ENCODE results near the gene KLC1.
A peak's percentile ranks its signal among the peaks of the same experiment; 100 is the strongest.

KLC1 gene

GRCh38 chr14:103656031-103656755, 27.2 kb downstream of the KLC1 start:
- peak in 1 of 10 donors; percentile 20 for DNase-seq
- intact Hi-C loops (cut with DNase I), result no loop called here

DNA sequence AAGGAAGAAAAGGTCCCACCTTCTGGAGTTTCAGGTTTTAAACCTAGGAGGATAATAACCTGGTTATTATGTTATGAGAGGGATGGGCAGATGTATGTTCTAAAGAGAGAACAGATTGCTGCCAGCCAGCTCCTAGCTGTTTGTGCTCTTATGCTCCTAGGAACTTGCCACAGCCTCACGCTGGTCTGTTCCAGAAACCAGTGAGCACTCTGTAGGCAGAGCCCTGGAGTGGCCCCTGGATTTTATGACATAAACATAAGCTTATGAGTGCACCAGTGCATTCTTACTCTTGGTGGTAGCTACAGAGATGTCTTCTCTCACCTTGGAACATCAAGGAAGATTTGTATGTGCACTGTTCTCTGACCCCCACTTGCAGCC, 27.7 kb downstream of the KLC1 start:
- DNase-seq, result peak in 1 of 10 donors; percentile 41
- intact Hi-C loops (cut with DNase I), result no loop called here

- intact Hi-C loops (cut with DNase I), result no loop called here
- peak in 7 of 10 donors; percentile 21 to 85 (median 30) for DNase-seq
These were observed 28.5 kb downstream of the KLC1 start for GRCh38 chr14:103657471-103657870.

- intact Hi-C loops (cut with DNase I), result no loop called here
These were observed 30.6 kb downstream of the KLC1 start for GRCh38 chr14:103659631-103660030.

GRCh38 chr14:103662029-103662428, 33.0 kb downstream of the KLC1 start:
- intact Hi-C loops (cut with DNase I), result no loop called here
- DNase-seq, result no peak

More at GRCh38 chr14:103659631-103660030, 30.6 kb downstream of the KLC1 start:
- no peak for DNase-seq

GRCh38 chr14:103662591-103662990, 33.6 kb downstream of the KLC1 start:
- DNase-seq, result no peak
- intact Hi-C loops (cut with DNase I), result no loop called here

GRCh38 chr14:103663506-103663905, 34.5 kb downstream of the KLC1 start:
- intact Hi-C loops (cut with DNase I), result no loop called here
- no peak for DNase-seq

DNA sequence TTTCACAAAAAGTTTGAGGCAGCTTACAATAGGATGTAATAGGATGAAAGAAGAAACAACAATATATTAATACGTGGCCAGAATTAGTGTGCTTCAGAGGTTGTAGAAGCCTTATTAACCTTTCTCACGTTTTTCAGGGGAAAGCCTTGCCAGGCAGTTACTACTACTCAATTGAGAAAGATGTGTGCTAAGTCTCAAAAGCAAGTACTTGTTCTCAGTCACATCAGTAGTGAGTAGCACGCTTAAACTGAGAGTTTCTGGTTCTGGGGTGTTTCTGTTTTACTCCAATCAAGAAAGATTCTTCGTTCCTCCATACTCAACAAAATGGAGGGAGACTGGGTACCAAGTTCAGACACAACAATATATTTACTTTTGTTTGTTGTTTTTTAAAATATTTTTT, 38.7 kb downstream of the KLC1 start:
- no peak for DNase-seq
- intact Hi-C loops (cut with DNase I), result no loop called here

DNA sequence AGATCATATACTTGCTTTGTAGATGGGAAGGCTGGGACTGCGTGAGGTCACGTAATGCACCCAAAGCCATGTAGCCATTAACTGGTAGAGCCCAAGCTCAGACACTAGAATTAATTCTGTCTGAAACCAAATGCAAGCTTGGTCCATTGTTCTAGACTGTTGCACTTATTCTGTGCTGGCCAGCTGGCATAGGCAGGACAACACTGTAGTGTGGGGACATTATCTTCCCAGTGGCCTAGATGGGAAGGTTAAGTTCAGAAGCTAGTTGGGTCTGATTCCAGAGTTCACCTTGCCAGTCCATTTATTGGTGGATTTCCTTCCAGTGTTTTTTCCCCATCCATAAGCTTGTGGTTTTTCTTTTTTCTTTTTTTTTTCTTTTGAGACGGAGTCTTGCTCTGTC, 39.1 kb downstream of the KLC1 start:
- intact Hi-C loops (cut with DNase I), result no loop called here
- DNase-seq, result no peak

DNA sequence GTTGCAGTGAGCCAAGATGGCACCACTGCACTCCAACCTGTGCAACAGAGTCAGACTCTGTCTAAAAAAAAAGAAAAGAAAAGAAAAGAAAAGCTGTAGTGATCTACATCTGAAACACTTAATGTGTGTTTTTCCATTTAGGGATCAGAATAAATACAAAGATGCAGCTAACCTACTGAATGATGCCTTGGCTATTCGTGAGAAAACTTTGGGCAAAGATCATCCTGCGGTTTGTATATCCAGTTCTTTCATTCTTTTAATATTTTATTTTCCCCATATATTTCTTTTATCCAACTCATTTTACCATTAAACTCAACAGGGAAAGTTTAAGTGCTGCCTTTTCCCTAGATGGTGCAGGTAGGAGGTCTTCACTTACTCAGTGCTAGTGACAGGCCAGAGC, 40.4 kb downstream of the KLC1 start:
- no peak for DNase-seq
- intact Hi-C loops (cut with DNase I), result no loop called here

DNA sequence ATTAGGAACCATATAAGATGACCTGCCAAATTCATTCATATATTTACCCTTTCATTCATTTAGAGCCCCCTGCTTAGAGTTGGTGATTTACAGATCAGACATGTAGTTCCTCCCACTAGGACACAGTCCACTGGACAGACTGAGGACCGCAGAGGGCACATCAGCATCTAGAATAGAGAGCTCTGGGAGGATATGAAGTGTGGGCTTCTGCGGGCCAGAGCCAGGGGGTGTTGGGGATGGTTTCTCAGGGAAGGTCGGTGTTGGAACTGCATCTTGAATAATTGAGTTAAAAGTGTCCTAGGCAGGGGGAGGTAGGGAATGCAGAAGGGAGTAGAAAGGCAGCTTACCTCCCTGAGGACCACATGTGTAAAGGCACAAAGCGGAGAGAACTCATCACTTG, 42.9 kb downstream of the KLC1 start:
- intact Hi-C loops (cut with DNase I), result no loop called here
- DNase-seq, result peak in 1 of 10 donors; percentile 2

- intact Hi-C loops (cut with DNase I), result no loop called here
- DNase-seq, result peak in 3 of 10 donors; percentile 26 to 72 (median 62)
These were observed 46.9 kb downstream of the KLC1 start for GRCh38 chr14:103675957-103676356.

- intact Hi-C loops (cut with DNase I), result no loop called here
- peak in 2 of 10 donors; percentile 13 to 48 for DNase-seq
These were observed 48.1 kb downstream of the KLC1 start for GRCh38 chr14:103676881-103677675.

GRCh38 chr14:103679351-103679750, 50.3 kb downstream of the KLC1 start:
- peak in 3 of 10 donors; percentile 69 to 91 (median 72) for DNase-seq
- intact Hi-C loops (cut with DNase I), result no loop called here

GRCh38 chr14:103680491-103681231, 51.6 kb downstream of the KLC1 start:
- DNase-seq, result peak in 3 of 10 donors; percentile 66 to 72 (median 68)
- intact Hi-C loops (cut with DNase I), result no loop called here

- DNase-seq, result peak in 3 of 10 donors; percentile 35 to 55 (median 47)
- intact Hi-C loops (cut with DNase I), result no loop called here
These were observed 54.1 kb downstream of the KLC1 start for GRCh38 chr14:103683139-103683538.

DNA sequence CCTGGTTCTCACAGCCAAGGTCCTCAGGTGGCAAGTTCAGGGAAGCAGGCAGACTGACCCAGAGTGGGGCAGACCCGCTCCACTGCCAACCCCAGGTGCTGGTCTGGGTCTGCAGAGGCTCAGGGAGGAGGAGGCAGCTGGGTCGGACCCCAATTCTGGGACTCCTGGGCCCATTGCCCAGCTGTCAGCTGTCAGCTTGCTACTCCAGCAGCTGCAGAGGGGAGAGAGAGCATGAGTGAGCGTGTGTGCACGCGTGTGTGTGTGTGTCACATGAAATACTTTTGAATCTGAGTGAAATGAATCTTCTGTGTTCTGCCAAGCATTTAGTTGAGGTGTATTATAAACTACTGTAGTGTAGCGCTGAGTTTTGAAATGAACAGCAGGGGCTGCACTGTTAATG, 55.5 kb downstream of the KLC1 start:
- intact Hi-C loops (cut with DNase I), result no loop called here
- peak in 3 of 10 donors; percentile 58 to 86 (median 82) for DNase-seq

DNA sequence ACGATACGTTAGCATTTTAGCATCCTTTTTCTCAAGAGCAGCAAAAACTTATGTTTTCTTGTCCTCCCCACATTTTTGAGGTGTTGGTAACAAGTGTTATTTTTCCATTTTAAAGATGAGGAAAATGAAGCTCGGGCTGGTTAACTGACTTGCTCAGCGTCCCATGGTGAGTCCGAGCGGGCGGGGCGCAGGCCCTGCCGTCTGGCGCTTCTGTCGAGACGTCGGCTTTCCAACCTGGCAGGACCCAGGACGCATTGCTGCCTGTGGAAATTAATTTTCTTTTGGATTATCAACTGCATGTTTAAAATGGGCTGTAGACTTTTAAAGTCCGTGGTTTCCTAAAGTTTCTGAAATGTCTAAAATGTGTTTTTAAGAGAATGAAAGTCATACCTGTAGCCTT, 55.9 kb downstream of the KLC1 start:
- intact Hi-C loops (cut with DNase I), result no loop called here
- peak in 3 of 10 donors; percentile 52 to 66 (median 59) for DNase-seq

DNA sequence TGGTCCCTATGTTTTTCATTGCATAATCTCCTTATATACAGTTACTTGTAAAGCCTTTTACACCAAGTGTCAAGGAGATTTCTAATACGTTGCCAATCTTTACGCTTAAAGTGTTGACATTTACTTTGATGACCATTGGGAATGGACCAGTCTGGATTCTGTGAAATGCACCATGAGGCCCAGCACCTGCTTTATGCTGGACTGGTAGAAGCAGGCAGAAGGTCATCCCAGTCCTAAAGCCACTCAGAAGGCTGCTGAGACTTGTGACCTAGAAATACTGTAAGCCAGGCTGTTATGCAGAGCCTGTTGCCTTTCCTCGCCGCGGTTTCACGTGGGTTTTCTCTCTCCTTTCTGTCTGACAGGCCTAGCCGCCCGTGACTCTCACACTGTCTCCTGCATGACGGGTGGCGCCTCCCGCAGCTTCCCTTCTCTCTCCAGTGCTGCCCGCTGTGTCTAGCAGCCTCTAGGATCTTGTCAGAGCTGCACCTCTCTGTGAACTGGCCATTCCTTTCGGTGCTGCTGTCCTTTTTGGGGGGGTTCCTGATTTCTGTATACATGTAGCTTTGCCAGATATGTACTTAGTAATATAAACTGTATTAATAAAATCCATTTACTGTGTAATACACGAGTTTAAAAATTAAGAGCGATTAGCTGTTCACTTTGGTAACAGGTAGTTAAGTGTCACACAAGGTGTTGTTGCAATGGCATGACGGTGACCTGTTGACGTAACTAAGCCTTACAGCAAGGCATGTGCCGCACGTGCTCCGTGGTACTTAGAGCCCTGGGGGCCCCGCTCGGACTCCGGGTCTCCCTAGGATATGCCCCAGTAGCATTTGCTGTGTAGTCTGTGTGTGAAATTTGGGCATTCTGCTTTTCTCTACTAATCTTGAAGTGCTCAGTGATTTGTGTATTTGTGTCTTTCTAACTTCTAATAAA, 56.5 kb downstream of the KLC1 start:
- intact Hi-C loops (cut with DNase I), result no loop called here
- peak in 3 of 10 donors; percentile 67 to 89 (median 75) for DNase-seq
